HepG2 (cell line): ENCODE data around the gene TRIM28. TPM values are rescaled to one million over a fixed set of nuclear protein-coding genes. Genes with fewer than 3 reads are reported as not detected.

Source experiments
- FLYWCH1 ChIP-seq: sonication (generic); formaldehyde crosslinking; IDR thresholded peaks from 2 replicates; pipeline ENCODE4 v1.8.1; 2023; ENCODE audit warnings: mild to moderate bottlenecking, missing genetic modification reagents
- HNRNPL ChIP-seq: fragments of 200-400 bp; formaldehyde crosslinking; IDR thresholded peaks from 2 replicates; pipeline ENCODE4 v1.6.1; 2017; ENCODE audit warnings: mild to moderate bottlenecking, low read depth, low read length
- HOXD1 ChIP-seq: sonication (generic); formaldehyde crosslinking; IDR thresholded peaks from 2 replicates; pipeline ENCODE4 v1.5.0; 2020; ENCODE audit warnings: missing genetic modification reagents
- KDM5B ChIP-seq: sonication (generic); formaldehyde crosslinking; IDR thresholded peaks from 2 replicates; pipeline ENCODE4 v1.4.0; 2020; ENCODE audit warnings: missing genetic modification reagents, mild to moderate bottlenecking, borderline replicate concordance
- KLF15 ChIP-seq: sonication (generic); formaldehyde crosslinking; IDR thresholded peaks from 2 replicates; pipeline ENCODE4 v1.8.1; 2023; ENCODE audit warnings: borderline replicate concordance, mild to moderate bottlenecking, inconsistent platforms, missing genetic modification reagents, mixed read lengths
- MAFK ChIP-seq, 2 experiments: IDR thresholded peaks in 1 of 2; conservative IDR thresholded peaks in 1 of 2; 2 replicates each; pipeline ENCODE4 v1.6.1; 2011; ENCODE audit warnings: improper control_type of control experiment in 2 of 2, low read length in 2 of 2
- MATR3 ChIP-seq: sonication (generic); formaldehyde crosslinking; IDR thresholded peaks from 2 replicates; pipeline ENCODE4 v1.4.0; 2020; ENCODE audit warnings: missing genetic modification reagents
- MED13 ChIP-seq: sonication (generic); formaldehyde crosslinking; IDR thresholded peaks from 2 replicates; pipeline ENCODE4 v1.5.0; 2020; ENCODE audit warnings: missing genetic modification reagents
- MXD4 ChIP-seq: IDR thresholded peaks from 2 replicates; pipeline ENCODE4 v1.6.1; 2016; ENCODE audit warnings: mild to moderate bottlenecking, missing biosample characterization, missing genetic modification reagents
- NBN ChIP-seq: fragments of 450-650 bp; conservative IDR thresholded peaks from 2 replicates; pipeline ENCODE4 v1.6.1; 2017
- SP4 ChIP-seq: sonication (generic); formaldehyde crosslinking; IDR thresholded peaks from 2 replicates; pipeline ENCODE4 v1.8.1; 2023; ENCODE audit warnings: mild to moderate bottlenecking, missing genetic modification reagents
- SRSF4 ChIP-seq: fragments of 200-400 bp; formaldehyde crosslinking; IDR thresholded peaks from one replicate; pipeline ENCODE4 v1.6.1; 2018; ENCODE audit warnings: mild to moderate bottlenecking, low read depth, low read length, moderate library complexity; ENCODE audit not compliant: poor library complexity, severe bottlenecking
- ZNF124 ChIP-seq: sonication (generic); formaldehyde crosslinking; IDR thresholded peaks from 2 replicates; pipeline ENCODE4 v1.4.0; 2020; ENCODE audit warnings: missing genetic modification reagents
- ZNF263 ChIP-seq: sonication (generic); formaldehyde crosslinking; IDR thresholded peaks from 2 replicates; pipeline ENCODE4 v1.4.0; 2020; ENCODE audit warnings: missing genetic modification reagents
- ZNF354B ChIP-seq: sonication (generic); formaldehyde crosslinking; IDR thresholded peaks from 2 replicates; pipeline ENCODE4 v1.8.0; 2022; ENCODE audit warnings: mild to moderate bottlenecking, missing genetic modification reagents
- ZNF614 ChIP-seq: IDR thresholded peaks from 2 replicates; pipeline ENCODE4 v1.6.1; 2018; ENCODE audit warnings: missing biosample characterization, missing genetic modification reagents, inconsistent platforms, borderline replicate concordance
- ZNF761 ChIP-seq: sonication (generic); formaldehyde crosslinking; conservative IDR thresholded peaks from 2 replicates; pipeline ENCODE4 v1.4.0; 2020; ENCODE audit warnings: mild to moderate bottlenecking, missing genetic modification reagents
- ZNF879 ChIP-seq: sonication (generic); formaldehyde crosslinking; IDR thresholded peaks from 2 replicates; pipeline ENCODE4 v1.8.1; 2023; ENCODE audit warnings: missing genetic modification reagents
- polyA plus RNA-seq, 8 experiments: library from polyadenylated mRNA; depleted of rRNA in 3 of 8; stranded (reverse) in 7 of 8; unstranded in 1 of 8; fragments of >200 nt; fragmentation: Illumina TruSeq in 4 of 8; extraction: Trizol in 4 of 8; gene quantifications; 2 replicates each; pipeline versions ENCODE4 v1.2.1 to v1.2.3, GENCODE V29; 2011 to 2016; ENCODE audit warnings: low read depth in 4 of 8, missing spikeins in 1 of 8, mixed read lengths in 1 of 8; ENCODE audit not compliant: insufficient read depth in 1 of 8
- total RNA-seq, 5 experiments: library from RNA; depleted of rRNA; stranded (reverse); fragments of >200 nt; fragmentation: Illumina TruSeq; extraction: Trizol; gene quantifications; 2 replicates each; pipeline ENCODE4 v1.2.3, GENCODE V29; 2016; ENCODE audit warnings: low read depth in 1 of 5
- TF ChIP-seq, protein P1 (sequence below): sonication (generic); formaldehyde crosslinking; IDR thresholded peaks from 2 replicates; pipeline ENCODE4 v1.4.0; 2020; ENCODE audit warnings: mild to moderate bottlenecking, missing genetic modification reagents
- TF ChIP-seq, protein P2 (sequence below): IDR thresholded peaks from 2 replicates; pipeline ENCODE4 v1.6.1; 2016; ENCODE audit warnings: missing compliant biosample characterization, missing genetic modification reagents, borderline replicate concordance
- TF ChIP-seq, protein P3 (sequence below): sonication (generic); formaldehyde crosslinking; IDR thresholded peaks from 2 replicates; pipeline ENCODE4 v1.4.0; 2020; ENCODE audit warnings: mild to moderate bottlenecking, missing genetic modification reagents
- TF ChIP-seq, protein P4 (sequence below): sonication (generic); formaldehyde crosslinking; conservative IDR thresholded peaks from 2 replicates; pipeline ENCODE4 v1.4.0; 2020; ENCODE audit warnings: missing genetic modification reagents
- TF ChIP-seq, protein P5 (sequence below): fragments of 450-650 bp; IDR thresholded peaks from 2 replicates; pipeline ENCODE4 v1.6.1; 2017

Gene TRIM28
- total and polyA plus RNA-seq, 2 of the 13 experiments (the other 11 are each of a cell fraction or from before 2014, with no cell fraction given), result 361 to 439 TPM

DNA sequence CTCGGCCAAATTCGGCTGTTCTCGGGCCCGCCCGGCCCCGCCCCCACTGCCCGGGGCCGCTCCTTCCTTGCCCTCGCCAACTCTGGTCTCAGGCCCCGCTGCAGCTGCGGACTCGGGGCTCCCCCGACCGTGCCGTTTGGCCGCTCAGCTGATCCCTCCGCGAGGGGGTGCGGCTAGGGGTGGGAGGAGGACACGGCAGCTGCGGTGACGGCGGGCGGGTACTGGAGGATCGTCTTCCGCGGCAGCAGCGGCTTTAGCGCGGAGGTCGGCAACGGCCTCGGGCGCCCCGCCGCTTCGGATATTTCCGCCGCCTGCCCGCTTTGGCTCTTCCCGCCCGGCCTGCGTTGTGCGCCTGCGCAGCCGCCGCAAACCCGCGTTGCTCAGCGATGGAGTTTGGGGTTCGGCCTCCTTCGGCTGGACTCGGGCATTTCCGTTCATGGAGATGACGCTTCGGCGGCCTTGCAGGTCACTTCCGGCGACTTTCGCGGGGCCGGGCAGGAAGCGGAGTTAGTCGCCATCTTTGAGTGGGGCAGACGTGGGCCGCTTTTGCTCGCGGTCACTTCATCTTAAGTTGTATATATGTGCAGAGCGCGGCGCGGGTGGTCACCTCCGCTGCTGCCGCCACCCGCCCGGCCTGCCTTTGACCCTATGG, 14.9 kb downstream of the TRIM28 start (continued):
- TF ChIP-seq SRSF4, result no peak
- TF ChIP-seq SP4 (CRISPR knock-in tag), result peak; percentile 52; the same call in 1 of the 2 replicates
- no peak; the same call in 1 of the 2 replicates for TF ChIP-seq HOXD1 (CRISPR knock-in tag)
- no peak; the same call in 1 of the 2 replicates for TF ChIP-seq KDM5B (CRISPR knock-in tag)
- 0 out of 2 replicates have a peak, but pooled peaks have one; percentile 24 for TF ChIP-seq MXD4
- no peak for TF ChIP-seq NBN
- no peak for TF ChIP-seq ZNF354B (CRISPR knock-in tag)
- TF ChIP-seq MATR3 (CRISPR knock-in tag), result no peak
- TF ChIP-seq, protein P1, sequence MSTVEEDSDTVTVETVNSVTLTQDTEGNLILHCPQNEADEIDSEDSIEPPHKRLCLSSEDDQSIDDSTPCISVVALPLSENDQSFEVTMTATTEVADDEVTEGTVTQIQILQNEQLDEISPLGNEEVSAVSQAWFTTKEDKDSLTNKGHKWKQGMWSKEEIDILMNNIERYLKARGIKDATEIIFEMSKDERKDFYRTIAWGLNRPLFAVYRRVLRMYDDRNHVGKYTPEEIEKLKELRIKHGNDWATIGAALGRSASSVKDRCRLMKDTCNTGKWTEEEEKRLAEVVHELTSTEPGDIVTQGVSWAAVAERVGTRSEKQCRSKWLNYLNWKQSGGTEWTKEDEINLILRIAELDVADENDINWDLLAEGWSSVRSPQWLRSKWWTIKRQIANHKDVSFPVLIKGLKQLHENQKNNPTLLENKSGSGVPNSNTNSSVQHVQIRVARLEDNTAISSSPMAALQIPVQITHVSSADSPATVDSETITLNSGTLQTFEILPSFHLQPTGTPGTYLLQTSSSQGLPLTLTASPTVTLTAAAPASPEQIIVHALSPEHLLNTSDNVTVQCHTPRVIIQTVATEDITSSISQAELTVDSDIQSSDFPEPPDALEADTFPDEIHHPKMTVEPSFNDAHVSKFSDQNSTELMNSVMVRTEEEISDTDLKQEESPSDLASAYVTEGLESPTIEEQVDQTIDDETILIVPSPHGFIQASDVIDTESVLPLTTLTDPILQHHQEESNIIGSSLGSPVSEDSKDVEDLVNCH (CRISPR knock-in tag), result 0 out of 2 replicates have a peak, but pooled peaks have one; percentile 4
- peak; percentile 89; the same call in 1 of the 2 replicates for TF ChIP-seq ZNF761 (CRISPR knock-in tag)
- TF ChIP-seq ZNF124 (CRISPR knock-in tag), result peak; percentile 57; the same call in 1 of the 2 replicates
- TF ChIP-seq, protein P2, sequence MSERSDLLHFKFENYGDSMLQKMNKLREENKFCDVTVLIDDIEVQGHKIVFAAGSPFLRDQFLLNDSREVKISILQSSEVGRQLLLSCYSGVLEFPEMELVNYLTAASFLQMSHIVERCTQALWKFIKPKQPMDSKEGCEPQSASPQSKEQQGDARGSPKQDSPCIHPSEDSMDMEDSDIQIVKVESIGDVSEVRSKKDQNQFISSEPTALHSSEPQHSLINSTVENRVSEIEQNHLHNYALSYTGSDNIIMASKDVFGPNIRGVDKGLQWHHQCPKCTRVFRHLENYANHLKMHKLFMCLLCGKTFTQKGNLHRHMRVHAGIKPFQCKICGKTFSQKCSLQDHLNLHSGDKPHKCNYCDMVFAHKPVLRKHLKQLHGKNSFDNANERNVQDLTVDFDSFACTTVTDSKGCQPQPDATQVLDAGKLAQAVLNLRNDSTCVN, result no peak
- TF ChIP-seq MAFK (conservative IDR thresholded peaks at IDR 0.05 in 1 of 2, IDR thresholded peaks at IDR 0.05 in 1 of 2; ENCODE audit: low read length in 2 of 2), result no peak
- TF ChIP-seq, protein P3, sequence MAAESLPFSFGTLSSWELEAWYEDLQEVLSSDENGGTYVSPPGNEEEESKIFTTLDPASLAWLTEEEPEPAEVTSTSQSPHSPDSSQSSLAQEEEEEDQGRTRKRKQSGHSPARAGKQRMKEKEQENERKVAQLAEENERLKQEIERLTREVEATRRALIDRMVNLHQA (CRISPR knock-in tag), result no peak
- TF ChIP-seq FLYWCH1, result no peak
- no peak; the same call in none of the 2 replicates for TF ChIP-seq ZNF614 (CRISPR knock-in tag)
- no peak for TF ChIP-seq HNRNPL
- peak; percentile 44; the same call in 1 of the 2 replicates for TF ChIP-seq ZNF263
- TF ChIP-seq, protein P4, sequence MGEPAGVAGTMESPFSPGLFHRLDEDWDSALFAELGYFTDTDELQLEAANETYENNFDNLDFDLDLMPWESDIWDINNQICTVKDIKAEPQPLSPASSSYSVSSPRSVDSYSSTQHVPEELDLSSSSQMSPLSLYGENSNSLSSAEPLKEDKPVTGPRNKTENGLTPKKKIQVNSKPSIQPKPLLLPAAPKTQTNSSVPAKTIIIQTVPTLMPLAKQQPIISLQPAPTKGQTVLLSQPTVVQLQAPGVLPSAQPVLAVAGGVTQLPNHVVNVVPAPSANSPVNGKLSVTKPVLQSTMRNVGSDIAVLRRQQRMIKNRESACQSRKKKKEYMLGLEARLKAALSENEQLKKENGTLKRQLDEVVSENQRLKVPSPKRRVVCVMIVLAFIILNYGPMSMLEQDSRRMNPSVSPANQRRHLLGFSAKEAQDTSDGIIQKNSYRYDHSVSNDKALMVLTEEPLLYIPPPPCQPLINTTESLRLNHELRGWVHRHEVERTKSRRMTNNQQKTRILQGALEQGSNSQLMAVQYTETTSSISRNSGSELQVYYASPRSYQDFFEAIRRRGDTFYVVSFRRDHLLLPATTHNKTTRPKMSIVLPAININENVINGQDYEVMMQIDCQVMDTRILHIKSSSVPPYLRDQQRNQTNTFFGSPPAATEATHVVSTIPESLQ, result no peak
- TF ChIP-seq ZNF879 (CRISPR knock-in tag), result peak; percentile 75; the same call in 1 of the 2 replicates
- 0 out of 2 replicates have a peak, but pooled peaks have one; percentile 33 for TF ChIP-seq KLF15 (CRISPR knock-in tag)
- TF ChIP-seq, protein P5, sequence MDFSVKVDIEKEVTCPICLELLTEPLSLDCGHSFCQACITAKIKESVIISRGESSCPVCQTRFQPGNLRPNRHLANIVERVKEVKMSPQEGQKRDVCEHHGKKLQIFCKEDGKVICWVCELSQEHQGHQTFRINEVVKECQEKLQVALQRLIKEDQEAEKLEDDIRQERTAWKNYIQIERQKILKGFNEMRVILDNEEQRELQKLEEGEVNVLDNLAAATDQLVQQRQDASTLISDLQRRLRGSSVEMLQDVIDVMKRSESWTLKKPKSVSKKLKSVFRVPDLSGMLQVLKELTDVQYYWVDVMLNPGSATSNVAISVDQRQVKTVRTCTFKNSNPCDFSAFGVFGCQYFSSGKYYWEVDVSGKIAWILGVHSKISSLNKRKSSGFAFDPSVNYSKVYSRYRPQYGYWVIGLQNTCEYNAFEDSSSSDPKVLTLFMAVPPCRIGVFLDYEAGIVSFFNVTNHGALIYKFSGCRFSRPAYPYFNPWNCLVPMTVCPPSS, result no peak
- peak; percentile 71; the same call in 1 of the 2 replicates for TF ChIP-seq MED13
